GM19240 (cell line): ENCODE data around the gene PTPRH.

Source experiments
- DNase-seq: peaks from one replicate; pipeline ENCODE4 v3.0.0; 2011; ENCODE audit warnings: low spot score; ENCODE audit not compliant: insufficient read length

PTPRH gene

GRCh38 chr19:55245236-55245904, 36.1 kb upstream of the PTPRH start:
- no peak for DNase-seq

GRCh38 chr19:55244004-55244680, 34.8 kb upstream of the PTPRH start:
- no peak for DNase-seq

GRCh38 chr19:55242517-55242916, 33.2 kb upstream of the PTPRH start:
- no peak for DNase-seq

GRCh38 chr19:55241935-55242464, 32.7 kb upstream of the PTPRH start:
- DNase-seq = no peak

- DNase-seq = no peak
Observed at GRCh38 chr19:55241143-55241934, 32.0 kb upstream of the PTPRH start.

- DNase-seq = no peak
Observed at GRCh38 chr19:55240713-55241020, 31.4 kb upstream of the PTPRH start.

GRCh38 chr19:55239004-55239403, 29.7 kb upstream of the PTPRH start:
- DNase-seq = no peak

- DNase-seq = no peak
Observed at GRCh38 chr19:55238030-55238429, 28.7 kb upstream of the PTPRH start.

- no peak for DNase-seq
Observed at GRCh38 chr19:55232986-55233385, 23.7 kb upstream of the PTPRH start.

- no peak for DNase-seq
Observed at GRCh38 chr19:55232286-55232602, 22.9 kb upstream of the PTPRH start.

- DNase-seq = no peak
Observed at GRCh38 chr19:55231391-55232285, 22.3 kb upstream of the PTPRH start.

GRCh38 chr19:55230780-55231179, 21.5 kb upstream of the PTPRH start:
- no peak for DNase-seq

- no peak for DNase-seq
Observed at GRCh38 chr19:55230329-55230728, 21.0 kb upstream of the PTPRH start.

- no peak for DNase-seq
Observed at GRCh38 chr19:55229789-55230182, 20.5 kb upstream of the PTPRH start.

- DNase-seq = no peak
Observed at GRCh38 chr19:55229145-55229788, 20.0 kb upstream of the PTPRH start.

GRCh38 chr19:55228403-55229031, 19.2 kb upstream of the PTPRH start, which contains the start of gene TMEM86B:
TSS of gene TMEM86B (minus strand) at chr19:55228763. CDS start at chr19:55228741, 22 bp downstream.
- DNase-seq = no peak

GRCh38 chr19:55228015-55228391, 18.7 kb upstream of the PTPRH start:
- DNase-seq = no peak

- DNase-seq = no peak
Observed at GRCh38 chr19:55227241-55228014, 18.1 kb upstream of the PTPRH start.

- no peak for DNase-seq
Observed at GRCh38 chr19:55226788-55227187, 17.5 kb upstream of the PTPRH start.

GRCh38 chr19:55226273-55226672, 17.0 kb upstream of the PTPRH start:
- no peak for DNase-seq
